ENCODE results near the gene UNC13C. TPM values are rescaled to one million over a fixed set of nuclear protein-coding genes. Genes with fewer than 3 reads are reported as not detected.

UNC13C gene
- polyA plus RNA-seq, 1 donor from 2014 or later = 4.0 TPM

DNA sequence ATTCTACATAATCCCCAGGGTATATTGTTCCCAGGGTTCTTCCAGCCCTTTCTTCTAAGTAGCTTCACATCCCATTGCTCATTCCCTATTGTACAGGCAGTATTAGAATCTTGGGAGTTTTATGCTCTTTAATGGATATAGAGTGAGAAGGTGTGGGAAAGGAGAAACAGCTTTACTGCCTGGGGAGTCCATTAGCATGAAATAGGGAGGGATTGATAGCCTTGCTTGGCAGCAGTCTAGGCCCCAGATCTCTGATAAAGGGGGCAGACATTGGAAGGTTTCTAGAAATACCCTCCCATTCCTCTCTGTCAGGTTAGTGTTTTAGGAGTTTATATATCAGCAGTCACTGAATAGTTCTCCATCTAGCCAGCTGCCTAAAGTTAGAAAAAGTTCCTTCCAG is 334.3 kb downstream of the UNC13C start:
- Histone ChIP-seq H3K27ac (ENCODE audit: low read length) (no peak overlapping the region), H3K79me2 (replicated peaks; ENCODE audit: insufficient read depth, low read length) (no peaks in the 10 kb centered on the region), H3F3A (ENCODE audit: insufficient read depth, low read length, poor library complexity, severe bottlenecking) (no peaks in the 10 kb centered on the region), H3K9me3 (ENCODE audit: low read length) (no peaks in the 10 kb centered on the region), H3K27me3 (ENCODE audit: insufficient read depth, low read depth, low read length) (no peaks in the 10 kb centered on the region), H3K36me3 (ENCODE audit: insufficient read depth, low read length) (no peaks in the 10 kb centered on the region), H2AFZ (ENCODE audit: low read depth, low read length) (no peak overlapping the region), H3K9me2 (ENCODE audit: insufficient read depth, low read length) (no peaks in the 10 kb centered on the region), H3K4me2 (ENCODE audit: low read length) (no peak overlapping the region), H3K9ac (ENCODE audit: low read length) (no peak overlapping the region), H3K4me3 (ENCODE audit: low read length) (no peak overlapping the region), H4K20me1 (ENCODE audit: insufficient read depth) (no peaks in the 10 kb centered on the region)
- no peak for TF ChIP-seq POLR2AphosphoS5 (IDR thresholded peaks at IDR 0.05)
- TF ChIP-seq SMC3 (conservative IDR thresholded peaks at IDR 0.05; ENCODE audit: poor library complexity) = no peak

DNA sequence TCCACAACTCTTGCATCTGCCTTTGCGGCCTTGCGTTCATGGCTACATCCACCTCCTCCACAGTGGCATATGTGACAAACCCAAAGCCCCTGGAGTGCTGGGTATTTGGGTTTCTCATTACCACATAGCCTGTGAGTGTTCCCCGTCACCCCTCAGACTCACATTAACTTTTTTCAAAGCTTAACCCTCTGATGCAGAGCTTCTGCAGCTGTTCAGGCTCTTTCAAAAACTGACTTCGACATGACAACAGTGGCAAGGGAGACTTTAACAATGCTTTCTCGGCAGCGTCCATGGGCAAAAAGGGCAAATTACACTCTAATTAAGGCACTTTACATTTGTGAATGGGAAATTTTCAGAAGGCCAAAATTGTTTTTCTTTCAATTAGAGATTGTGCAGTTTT is 343.2 kb downstream of the UNC13C start:
- no peaks in the 10 kb centered on the region for H3K9me3 ChIP-seq (ENCODE audit: low read length)
- H3K4me2 ChIP-seq (ENCODE audit: low read length) = no peak overlapping the region
- no peaks in the 10 kb centered on the region for H3K9me2 ChIP-seq (ENCODE audit: insufficient read depth, low read length)
- H3K9ac ChIP-seq (ENCODE audit: low read length) = no peak overlapping the region
- no peak overlapping the region for H3K27ac ChIP-seq (ENCODE audit: low read length)
- H2AFZ ChIP-seq (ENCODE audit: low read depth, low read length) = no peak overlapping the region
- no peak overlapping the region for H3K4me3 ChIP-seq (ENCODE audit: low read length)
- no peaks in the 10 kb centered on the region for H4K20me1 ChIP-seq (ENCODE audit: insufficient read depth)
- no peaks in the 10 kb centered on the region for H3K79me2 ChIP-seq (replicated peaks; ENCODE audit: insufficient read depth, low read length)
- no peaks in the 10 kb centered on the region for H3K27me3 ChIP-seq (ENCODE audit: insufficient read depth, low read depth, low read length)
- no peaks in the 10 kb centered on the region for H3F3A ChIP-seq (ENCODE audit: insufficient read depth, low read length, poor library complexity, severe bottlenecking)
- no peak for TF ChIP-seq MXI1 (conservative IDR thresholded peaks at IDR 0.05; ENCODE audit: poor library complexity, severe bottlenecking)
- no peak for TF ChIP-seq EZH2 (IDR thresholded peaks at IDR 0.05; ENCODE audit: borderline replicate concordance, insufficient read depth, low read length, poor library complexity, severe bottlenecking)
- TF ChIP-seq SMC3 (conservative IDR thresholded peaks at IDR 0.05; ENCODE audit: poor library complexity) = no peak
- TF ChIP-seq, protein P1, sequence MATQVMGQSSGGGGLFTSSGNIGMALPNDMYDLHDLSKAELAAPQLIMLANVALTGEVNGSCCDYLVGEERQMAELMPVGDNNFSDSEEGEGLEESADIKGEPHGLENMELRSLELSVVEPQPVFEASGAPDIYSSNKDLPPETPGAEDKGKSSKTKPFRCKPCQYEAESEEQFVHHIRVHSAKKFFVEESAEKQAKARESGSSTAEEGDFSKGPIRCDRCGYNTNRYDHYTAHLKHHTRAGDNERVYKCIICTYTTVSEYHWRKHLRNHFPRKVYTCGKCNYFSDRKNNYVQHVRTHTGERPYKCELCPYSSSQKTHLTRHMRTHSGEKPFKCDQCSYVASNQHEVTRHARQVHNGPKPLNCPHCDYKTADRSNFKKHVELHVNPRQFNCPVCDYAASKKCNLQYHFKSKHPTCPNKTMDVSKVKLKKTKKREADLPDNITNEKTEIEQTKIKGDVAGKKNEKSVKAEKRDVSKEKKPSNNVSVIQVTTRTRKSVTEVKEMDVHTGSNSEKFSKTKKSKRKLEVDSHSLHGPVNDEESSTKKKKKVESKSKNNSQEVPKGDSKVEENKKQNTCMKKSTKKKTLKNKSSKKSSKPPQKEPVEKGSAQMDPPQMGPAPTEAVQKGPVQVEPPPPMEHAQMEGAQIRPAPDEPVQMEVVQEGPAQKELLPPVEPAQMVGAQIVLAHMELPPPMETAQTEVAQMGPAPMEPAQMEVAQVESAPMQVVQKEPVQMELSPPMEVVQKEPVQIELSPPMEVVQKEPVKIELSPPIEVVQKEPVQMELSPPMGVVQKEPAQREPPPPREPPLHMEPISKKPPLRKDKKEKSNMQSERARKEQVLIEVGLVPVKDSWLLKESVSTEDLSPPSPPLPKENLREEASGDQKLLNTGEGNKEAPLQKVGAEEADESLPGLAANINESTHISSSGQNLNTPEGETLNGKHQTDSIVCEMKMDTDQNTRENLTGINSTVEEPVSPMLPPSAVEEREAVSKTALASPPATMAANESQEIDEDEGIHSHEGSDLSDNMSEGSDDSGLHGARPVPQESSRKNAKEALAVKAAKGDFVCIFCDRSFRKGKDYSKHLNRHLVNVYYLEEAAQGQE (IDR thresholded peaks at IDR 0.05; ENCODE audit: borderline replicate concordance) = no peak
- TF ChIP-seq TAF1 (IDR thresholded peaks at IDR 0.05; ENCODE audit: low read depth) = no peak
- TF ChIP-seq EP300 (conservative IDR thresholded peaks at IDR 0.05; ENCODE audit: poor library complexity, severe bottlenecking) = no peak
- TF ChIP-seq RAD21 (conservative IDR thresholded peaks at IDR 0.05) = no peak
- TF ChIP-seq CTCF (IDR thresholded peaks at IDR 0.05; ENCODE audit: poor library complexity, severe bottlenecking) = no peak
- TF ChIP-seq POLR2AphosphoS5 (IDR thresholded peaks at IDR 0.05) = no peak
- H3K36me3 ChIP-seq (ENCODE audit: insufficient read depth, low read length) = no peaks in the 10 kb centered on the region

DNA sequence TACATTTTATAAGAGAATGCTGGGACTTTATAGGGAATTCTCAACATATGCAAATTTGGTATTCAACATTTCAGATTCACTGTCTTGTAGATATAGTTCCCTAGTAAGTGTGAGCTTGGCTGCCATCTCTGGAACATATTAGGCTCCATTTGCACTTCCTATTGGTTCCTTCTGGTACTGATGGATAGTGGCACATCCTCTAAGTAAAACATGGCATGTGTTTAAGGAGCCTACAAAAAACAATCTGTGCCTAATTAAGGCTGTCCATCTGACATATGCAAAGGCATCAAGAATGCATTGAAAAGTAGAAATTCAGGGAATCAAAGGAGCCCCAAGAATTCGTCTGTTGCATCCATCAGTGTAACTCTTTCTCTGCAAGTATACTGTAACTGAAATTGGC is 344.1 kb downstream of the UNC13C start:
- Histone ChIP-seq H3K27ac (ENCODE audit: low read length) (no peak overlapping the region), H3K4me2 (ENCODE audit: low read length) (no peak overlapping the region), H3K79me2 (replicated peaks; ENCODE audit: insufficient read depth, low read length) (no peaks in the 10 kb centered on the region), H3K9ac (ENCODE audit: low read length) (no peak overlapping the region), H3K9me3 (ENCODE audit: low read length) (no peaks in the 10 kb centered on the region), H2AFZ (ENCODE audit: low read depth, low read length) (no peak overlapping the region), H3K36me3 (ENCODE audit: insufficient read depth, low read length) (no peaks in the 10 kb centered on the region), H3K9me2 (ENCODE audit: insufficient read depth, low read length) (no peaks in the 10 kb centered on the region), H4K20me1 (ENCODE audit: insufficient read depth) (no peaks in the 10 kb centered on the region), H3F3A (ENCODE audit: insufficient read depth, low read length, poor library complexity, severe bottlenecking) (no peaks in the 10 kb centered on the region), H3K27me3 (ENCODE audit: insufficient read depth, low read depth, low read length) (no peaks in the 10 kb centered on the region), H3K4me3 (ENCODE audit: low read length) (no peak overlapping the region)
- TF ChIP-seq RAD21 (conservative IDR thresholded peaks at IDR 0.05) (no peak), SMC3 (conservative IDR thresholded peaks at IDR 0.05; ENCODE audit: poor library complexity) (no peak), POLR2AphosphoS5 (IDR thresholded peaks at IDR 0.05) (no peak), EP300 (conservative IDR thresholded peaks at IDR 0.05; ENCODE audit: poor library complexity, severe bottlenecking) (no peak), EZH2 (IDR thresholded peaks at IDR 0.05; ENCODE audit: borderline replicate concordance, insufficient read depth, low read length, poor library complexity, severe bottlenecking) (no peak), TAF1 (IDR thresholded peaks at IDR 0.05; ENCODE audit: low read depth) (no peak), MXI1 (conservative IDR thresholded peaks at IDR 0.05; ENCODE audit: poor library complexity, severe bottlenecking) (no peak), CTCF (IDR thresholded peaks at IDR 0.05; ENCODE audit: poor library complexity, severe bottlenecking) (no peak)
- TF ChIP-seq, protein P1 (IDR thresholded peaks at IDR 0.05; ENCODE audit: borderline replicate concordance) = no peak

Data from neural cell (in vitro differentiated cells).